Loucy (cell line): ENCODE data around the gene CLPSL2.

Experiments
- H2AFZ ChIP-seq: fragments of 200-600 bp; sonication (generic); 2 replicates; pipeline ENCODE4 v1.6.0; 2016; ENCODE audit warnings: antibody characterized with exemption, mild to moderate bottlenecking, low read length, moderate library complexity
- H3F3A ChIP-seq: fragments of 200-600 bp; 2 replicates; pipeline ENCODE4 v1.6.0; 2016; ENCODE audit warnings: antibody characterized with exemption, low read depth, mild to moderate bottlenecking
- H3K27me3 ChIP-seq: fragments of 200-600 bp; sonication (generic); 2 replicates; pipeline ENCODE4 v1.6.1; 2014; ENCODE audit warnings: low read length, mild to moderate bottlenecking; ENCODE audit not compliant: insufficient read depth, poor library complexity, severe bottlenecking
- H3K36me3 ChIP-seq: fragments of 200-600 bp; sonication (generic); 2 replicates; pipeline ENCODE4 v1.6.1; 2016; ENCODE audit warnings: low read length; ENCODE audit not compliant: insufficient read depth
- H3K4me1 ChIP-seq: fragments of 200-600 bp; sonication (generic); 2 replicates; pipeline ENCODE4 v1.5.1; 2014; ENCODE audit warnings: low read length, mild to moderate bottlenecking; ENCODE audit not compliant: insufficient read depth, poor library complexity, severe bottlenecking
- H3K4me2 ChIP-seq: fragments of 200-600 bp; sonication (generic); 2 replicates; pipeline ENCODE4 v1.6.0; 2014; ENCODE audit warnings: antibody characterized with exemption, low read length, low read depth, mild to moderate bottlenecking; ENCODE audit not compliant: poor library complexity, severe bottlenecking
- H3K4me3 ChIP-seq: fragments of 200-600 bp; sonication (generic); 2 replicates; pipeline ENCODE4 v1.5.1; 2014; ENCODE audit warnings: low read length, mild to moderate bottlenecking, mixed read lengths; ENCODE audit not compliant: poor library complexity, severe bottlenecking
- H3K79me2 ChIP-seq: fragments of 200-600 bp; sonication (generic); 2 replicates; pipeline ENCODE4 v1.6.1; 2014; ENCODE audit warnings: low read length; ENCODE audit not compliant: insufficient read depth
- H3K9ac ChIP-seq: fragments of 200-600 bp; sonication (generic); 2 replicates; pipeline ENCODE4 v1.6.0; 2014; ENCODE audit warnings: mild to moderate bottlenecking, low read depth, low read length, moderate library complexity; ENCODE audit not compliant: poor library complexity, severe bottlenecking
- H3K9me2 ChIP-seq: fragments of 200-600 bp; sonication (generic); replicated peaks from 2 replicates; pipeline ENCODE4 v1.6.1; 2016; ENCODE audit warnings: low read depth, low read length, mixed read lengths
- H3K9me3 ChIP-seq: fragments of 200-600 bp; sonication (generic); 2 replicates; pipeline ENCODE4 v1.6.1; 2014; ENCODE audit warnings: mild to moderate bottlenecking, antibody characterized with exemption, low read length, low read depth; ENCODE audit not compliant: insufficient read depth
- H4K20me1 ChIP-seq: fragments of 200-600 bp; sonication (generic); 2 replicates; pipeline ENCODE4 v1.6.0; 2014; ENCODE audit warnings: antibody characterized with exemption, low read length, mild to moderate bottlenecking; ENCODE audit not compliant: insufficient read depth, poor library complexity, severe bottlenecking
- EZH2phosphoT487 ChIP-seq: fragments of 200-600 bp; IDR thresholded peaks from 2 replicates; pipeline ENCODE4 v1.6.1; 2018; ENCODE audit warnings: antibody characterized with exemption, mild to moderate bottlenecking, moderate library complexity, borderline replicate concordance
- TF ChIP-seq, protein P1 (sequence below): fragments of 200-600 bp; sonication (generic); conservative IDR thresholded peaks from 2 replicates; pipeline ENCODE4 v1.5.1; 2014; ENCODE audit warnings: mild to moderate bottlenecking, antibody characterized with exemption, low read length

Gene CLPSL2, protein sequence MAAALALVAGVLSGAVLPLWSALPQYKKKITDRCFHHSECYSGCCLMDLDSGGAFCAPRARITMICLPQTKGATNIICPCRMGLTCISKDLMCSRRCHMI

DNA sequence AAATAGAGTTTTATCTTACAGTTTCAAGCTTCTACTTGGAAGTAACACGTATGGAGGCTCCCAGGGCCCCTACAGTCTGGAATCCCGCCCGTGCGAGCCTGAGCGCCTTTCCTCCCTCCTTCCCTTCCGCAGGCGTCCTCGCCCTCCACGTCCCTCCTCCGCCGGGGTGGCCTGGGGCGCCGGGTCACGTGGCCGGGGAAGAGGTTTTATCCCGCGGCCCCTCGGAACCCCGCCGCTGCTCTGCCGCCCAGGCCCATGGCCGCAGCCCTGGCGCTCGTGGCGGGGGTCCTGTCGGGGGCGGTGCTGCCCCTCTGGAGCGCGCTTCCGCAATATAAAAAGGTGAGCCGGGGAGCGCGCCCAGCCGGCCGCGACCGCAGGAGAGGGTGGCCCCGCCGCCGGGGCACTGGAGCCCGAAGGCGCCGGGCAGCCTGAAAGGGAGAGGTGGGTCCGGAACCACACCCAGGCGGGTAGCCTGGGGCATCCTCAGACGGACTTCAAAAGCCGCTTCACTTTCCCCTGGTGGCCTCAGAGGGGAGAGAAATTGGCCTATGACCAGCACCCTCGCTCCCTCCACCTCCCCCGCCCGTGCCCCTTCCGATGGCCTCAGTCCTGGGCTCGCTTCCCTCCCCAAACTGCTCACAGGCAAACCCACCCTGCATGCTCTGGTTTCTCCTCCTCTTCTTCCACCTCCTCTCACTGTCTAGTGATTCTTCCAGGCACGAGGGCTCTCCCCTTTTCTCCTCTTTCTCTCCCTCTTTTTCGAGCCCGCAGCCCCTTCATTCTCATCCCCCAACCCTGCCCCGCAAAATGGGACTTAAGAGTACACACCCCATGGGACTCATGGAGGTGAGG is at the start of gene CLPSL2:
CLPSL2 (plus strand) TSS at position 235 of the 852 bp plus-strand sequence; CDS start at position 256, 21 bp downstream.
- Histone ChIP-seq H3K4me3 (peak within 1 kb of the TSS; percentile 64), H3K79me2 (no peaks in the 10 kb centered on the region), H3K9me3 (no peaks in the 10 kb centered on the region), H4K20me1 (no peaks in the 10 kb centered on the region), H3K27me3 (no peaks in the 10 kb centered on the region), H3K4me1 (no peaks in the 10 kb centered on the region), H2AFZ (peak within 1 kb of the TSS; percentile 83), H3F3A (no peaks in the 10 kb centered on the region), H3K36me3 (no peaks in the 10 kb centered on the region), H3K9ac (no peak within 1 kb of the TSS), H3K4me2 (peak within 1 kb of the TSS; percentile 59), H3K9me2 (no peaks in the 10 kb centered on the region)
- TF ChIP-seq EZH2phosphoT487 = no peak

DNA sequence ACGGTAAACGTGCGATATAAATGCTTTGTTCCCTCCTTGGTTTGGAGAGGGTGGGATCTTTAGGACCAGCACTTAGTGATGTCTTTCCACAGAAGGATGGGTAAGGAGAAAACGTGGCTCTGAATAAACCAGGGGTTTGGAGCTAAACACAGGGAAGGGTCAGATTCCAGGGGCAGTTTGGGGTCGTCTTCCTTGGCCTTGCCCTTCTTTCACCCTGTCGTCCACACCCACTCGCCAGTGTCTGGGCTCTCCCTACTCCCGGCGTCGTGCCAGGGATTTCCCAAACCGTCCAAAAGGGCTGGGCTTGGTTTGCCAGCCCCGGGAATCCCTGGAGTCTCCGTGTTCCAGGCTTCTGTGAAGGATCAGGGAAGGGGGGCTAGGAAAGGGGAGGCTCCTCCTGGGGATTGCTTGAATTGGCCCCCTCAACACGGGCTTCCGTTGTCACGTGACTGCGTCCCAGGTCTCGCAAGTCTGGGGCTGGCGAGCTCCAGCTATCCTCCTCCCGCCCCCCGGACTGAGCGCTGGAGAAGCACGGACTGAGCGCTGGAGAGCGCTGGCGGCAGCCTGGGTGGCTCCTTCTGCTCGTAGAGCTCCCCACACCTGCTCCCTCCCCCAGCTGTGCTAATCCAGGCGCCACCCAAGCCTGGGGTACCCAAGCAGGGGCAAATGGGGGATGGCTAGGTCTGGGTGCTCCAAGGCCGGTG is 49.0 kb upstream of the CLPSL2 start:
- H3K9me3 ChIP-seq = no peaks in the 10 kb centered on the region
- H3K9ac ChIP-seq = peak overlapping the region; percentile 96
- H3F3A ChIP-seq = peaks cover 14% of the 10 kb centered on the region; the same call in 1 of the 2 replicates
- H3K36me3 ChIP-seq = no peaks in the 10 kb centered on the region
- no peaks in the 10 kb centered on the region for H3K9me2 ChIP-seq
- H2AFZ ChIP-seq = no peak overlapping the region
- H3K4me3 ChIP-seq = peak overlapping the region; percentile 76
- peaks cover 25% of the 10 kb centered on the region; the same call in 1 of the 2 replicates for H3K79me2 ChIP-seq
- peak overlapping the region; percentile 79 for H3K4me2 ChIP-seq
- H3K27me3 ChIP-seq = no peaks in the 10 kb centered on the region
- TF ChIP-seq, protein P1, sequence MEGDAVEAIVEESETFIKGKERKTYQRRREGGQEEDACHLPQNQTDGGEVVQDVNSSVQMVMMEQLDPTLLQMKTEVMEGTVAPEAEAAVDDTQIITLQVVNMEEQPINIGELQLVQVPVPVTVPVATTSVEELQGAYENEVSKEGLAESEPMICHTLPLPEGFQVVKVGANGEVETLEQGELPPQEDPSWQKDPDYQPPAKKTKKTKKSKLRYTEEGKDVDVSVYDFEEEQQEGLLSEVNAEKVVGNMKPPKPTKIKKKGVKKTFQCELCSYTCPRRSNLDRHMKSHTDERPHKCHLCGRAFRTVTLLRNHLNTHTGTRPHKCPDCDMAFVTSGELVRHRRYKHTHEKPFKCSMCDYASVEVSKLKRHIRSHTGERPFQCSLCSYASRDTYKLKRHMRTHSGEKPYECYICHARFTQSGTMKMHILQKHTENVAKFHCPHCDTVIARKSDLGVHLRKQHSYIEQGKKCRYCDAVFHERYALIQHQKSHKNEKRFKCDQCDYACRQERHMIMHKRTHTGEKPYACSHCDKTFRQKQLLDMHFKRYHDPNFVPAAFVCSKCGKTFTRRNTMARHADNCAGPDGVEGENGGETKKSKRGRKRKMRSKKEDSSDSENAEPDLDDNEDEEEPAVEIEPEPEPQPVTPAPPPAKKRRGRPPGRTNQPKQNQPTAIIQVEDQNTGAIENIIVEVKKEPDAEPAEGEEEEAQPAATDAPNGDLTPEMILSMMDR = no peak
- no peak for TF ChIP-seq EZH2phosphoT487
- H4K20me1 ChIP-seq = no peaks in the 10 kb centered on the region
- H3K4me1 ChIP-seq = peaks cover 77% of the 10 kb centered on the region

DNA sequence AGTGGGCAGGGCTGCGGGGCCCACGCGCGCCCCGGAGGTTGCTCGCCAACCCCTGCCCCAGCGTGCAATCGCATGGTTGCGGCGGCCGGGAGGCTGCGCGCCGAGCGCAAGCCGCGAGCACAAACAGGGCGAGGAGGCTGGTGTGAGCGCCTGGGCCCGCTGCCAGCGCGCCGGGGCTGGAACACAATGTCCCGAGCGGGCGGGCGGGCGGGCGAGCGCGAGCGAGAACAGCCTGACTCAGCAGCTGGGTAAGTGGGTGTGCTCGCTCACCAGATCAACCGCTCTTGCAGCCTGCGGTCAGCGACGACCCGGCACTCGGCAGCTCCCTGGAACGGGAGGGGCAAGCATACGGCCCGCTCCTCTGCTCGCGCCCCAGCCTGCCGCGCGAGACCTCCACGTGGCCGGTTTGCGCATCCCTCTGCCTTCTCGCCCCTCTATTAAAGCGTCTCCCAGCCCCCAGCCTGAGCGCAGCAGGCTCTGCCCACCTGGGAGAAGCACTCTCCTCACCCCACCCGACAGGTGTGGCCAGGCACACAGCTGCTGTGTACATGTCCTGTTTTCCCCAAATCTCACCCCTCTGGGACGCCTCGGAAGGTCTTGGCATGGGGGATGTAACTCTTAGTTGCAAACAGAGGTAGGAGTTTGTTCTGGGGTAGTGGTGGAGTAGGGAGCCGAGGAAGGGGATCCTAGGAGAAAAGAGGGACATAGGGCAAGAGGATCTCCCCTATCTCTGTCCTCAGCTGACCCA is 48.3 kb upstream of the CLPSL2 start:
- Histone ChIP-seq H3K4me2 (peak overlapping the region; percentile 90), H3K4me1 (peaks cover 85% of the 10 kb centered on the region), H3F3A (peaks cover 14% of the 10 kb centered on the region; the same call in 1 of the 2 replicates), H3K9ac (peak overlapping the region; percentile 96), H3K36me3 (no peaks in the 10 kb centered on the region), H3K79me2 (peaks cover 25% of the 10 kb centered on the region; the same call in 1 of the 2 replicates), H4K20me1 (no peaks in the 10 kb centered on the region), H3K9me3 (no peaks in the 10 kb centered on the region), H3K27me3 (no peaks in the 10 kb centered on the region), H3K9me2 (no peaks in the 10 kb centered on the region), H3K4me3 (peak overlapping the region; percentile 76), H2AFZ (no peak overlapping the region)
- TF ChIP-seq EZH2phosphoT487 = no peak
- TF ChIP-seq, protein P1 = peak; percentile 13; the same call in 1 of the 2 replicates
